Measurements from ENCODE around the gene ZNF74.
"Not testable (repeated sequence)": the region's sequence is repeated elsewhere in the genome, so short reads cannot be mapped to it uniquely, and the experiment has no call there.

Gene ZNF74

DNA sequence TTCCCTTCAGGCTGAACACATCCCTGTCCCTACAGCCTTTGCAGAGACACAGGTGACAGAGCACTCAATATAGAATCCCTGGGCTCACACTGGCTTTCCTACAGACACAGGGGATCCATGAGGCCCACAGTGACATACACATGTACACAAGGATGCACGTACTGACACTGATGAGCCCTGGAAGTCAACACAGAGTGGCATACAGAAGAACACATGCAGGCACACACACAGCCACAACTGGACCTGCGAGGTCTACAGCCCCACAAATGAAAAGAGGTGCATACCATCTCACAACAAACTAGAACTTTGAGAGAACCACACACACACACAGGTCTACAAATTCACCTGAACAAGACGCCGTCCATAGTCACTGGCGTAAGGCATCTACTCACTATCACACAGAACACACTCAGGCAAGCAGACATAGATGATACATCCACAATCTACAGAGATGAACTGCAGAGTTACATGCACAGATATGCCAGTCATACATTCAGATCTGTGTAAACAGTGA is 3.5 kb upstream of the ZNF74 start:
- in situ Hi-C loops (cut with MboI; ENCODE audit: low pct_unique_long_range_greater_than_20kb, low sequenced_read_pairs, unreplicated experiment): no loop called here
- DNase-seq (ENCODE audit: low spot score): no peak
- TF ChIP-seq, protein P1, sequence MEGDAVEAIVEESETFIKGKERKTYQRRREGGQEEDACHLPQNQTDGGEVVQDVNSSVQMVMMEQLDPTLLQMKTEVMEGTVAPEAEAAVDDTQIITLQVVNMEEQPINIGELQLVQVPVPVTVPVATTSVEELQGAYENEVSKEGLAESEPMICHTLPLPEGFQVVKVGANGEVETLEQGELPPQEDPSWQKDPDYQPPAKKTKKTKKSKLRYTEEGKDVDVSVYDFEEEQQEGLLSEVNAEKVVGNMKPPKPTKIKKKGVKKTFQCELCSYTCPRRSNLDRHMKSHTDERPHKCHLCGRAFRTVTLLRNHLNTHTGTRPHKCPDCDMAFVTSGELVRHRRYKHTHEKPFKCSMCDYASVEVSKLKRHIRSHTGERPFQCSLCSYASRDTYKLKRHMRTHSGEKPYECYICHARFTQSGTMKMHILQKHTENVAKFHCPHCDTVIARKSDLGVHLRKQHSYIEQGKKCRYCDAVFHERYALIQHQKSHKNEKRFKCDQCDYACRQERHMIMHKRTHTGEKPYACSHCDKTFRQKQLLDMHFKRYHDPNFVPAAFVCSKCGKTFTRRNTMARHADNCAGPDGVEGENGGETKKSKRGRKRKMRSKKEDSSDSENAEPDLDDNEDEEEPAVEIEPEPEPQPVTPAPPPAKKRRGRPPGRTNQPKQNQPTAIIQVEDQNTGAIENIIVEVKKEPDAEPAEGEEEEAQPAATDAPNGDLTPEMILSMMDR (IDR thresholded peaks at IDR 0.05; ENCODE audit: extremely low read depth, insufficient read depth, missing control alignments): no peak

DNA sequence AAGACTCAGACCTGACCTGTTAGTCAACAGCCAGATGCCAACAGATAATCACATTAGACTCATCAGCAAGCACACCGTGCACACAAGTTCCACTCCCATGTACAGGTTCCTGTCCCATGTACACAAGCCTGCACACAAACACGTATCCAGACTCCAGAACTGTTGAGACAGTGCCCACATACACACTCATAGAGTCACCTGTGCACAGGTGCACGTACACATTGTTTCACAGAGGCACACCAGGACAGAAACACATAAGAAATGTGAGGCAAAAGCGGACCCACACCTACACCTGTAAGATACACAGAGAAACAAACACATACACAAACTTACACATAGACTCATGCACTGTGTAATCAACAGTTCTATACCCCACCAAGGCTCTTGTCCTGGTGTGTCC is 2.7 kb upstream of the ZNF74 start:
- TF ChIP-seq, protein P1 (IDR thresholded peaks at IDR 0.05; ENCODE audit: extremely low read depth, insufficient read depth, missing control alignments): no peak
- in situ Hi-C loops (cut with MboI; ENCODE audit: low pct_unique_long_range_greater_than_20kb, low sequenced_read_pairs, unreplicated experiment): no loop called here

DNA sequence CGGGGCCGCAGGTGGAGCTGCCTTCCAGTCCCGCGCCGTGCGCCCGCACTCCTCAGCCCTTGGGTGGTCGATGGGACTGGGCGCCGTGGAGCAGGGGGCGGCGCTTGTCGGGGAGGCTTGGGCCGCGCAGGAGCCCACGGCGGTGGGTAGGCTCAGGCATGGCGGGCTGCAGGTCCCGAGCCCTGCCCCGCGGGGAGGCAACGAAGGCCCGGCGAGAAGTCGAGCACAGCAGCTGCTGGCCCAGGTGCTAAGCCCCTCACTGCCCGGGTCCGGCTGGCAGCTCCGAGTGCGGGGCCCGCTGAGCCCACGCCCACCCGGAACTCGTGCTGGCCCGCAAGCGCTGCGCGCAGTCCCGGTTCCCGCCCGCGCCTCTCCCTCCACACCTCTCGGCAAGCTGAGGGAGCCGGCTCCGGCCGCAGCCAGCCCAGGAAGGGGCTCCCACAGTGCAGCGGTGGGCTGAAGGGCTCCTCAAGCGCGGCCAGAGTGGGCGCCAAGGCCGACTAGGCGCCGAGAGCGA is 1.5 kb upstream of the ZNF74 start:
- DNase-seq (ENCODE audit: low spot score); in situ Hi-C loops (cut with MboI; ENCODE audit: low pct_unique_long_range_greater_than_20kb, low sequenced_read_pairs, unreplicated experiment): not testable (repeated sequence)

More for the DNA sequence above, 2.7 kb upstream of the ZNF74 start:
- no peak for DNase-seq (ENCODE audit: low spot score)

DNA sequence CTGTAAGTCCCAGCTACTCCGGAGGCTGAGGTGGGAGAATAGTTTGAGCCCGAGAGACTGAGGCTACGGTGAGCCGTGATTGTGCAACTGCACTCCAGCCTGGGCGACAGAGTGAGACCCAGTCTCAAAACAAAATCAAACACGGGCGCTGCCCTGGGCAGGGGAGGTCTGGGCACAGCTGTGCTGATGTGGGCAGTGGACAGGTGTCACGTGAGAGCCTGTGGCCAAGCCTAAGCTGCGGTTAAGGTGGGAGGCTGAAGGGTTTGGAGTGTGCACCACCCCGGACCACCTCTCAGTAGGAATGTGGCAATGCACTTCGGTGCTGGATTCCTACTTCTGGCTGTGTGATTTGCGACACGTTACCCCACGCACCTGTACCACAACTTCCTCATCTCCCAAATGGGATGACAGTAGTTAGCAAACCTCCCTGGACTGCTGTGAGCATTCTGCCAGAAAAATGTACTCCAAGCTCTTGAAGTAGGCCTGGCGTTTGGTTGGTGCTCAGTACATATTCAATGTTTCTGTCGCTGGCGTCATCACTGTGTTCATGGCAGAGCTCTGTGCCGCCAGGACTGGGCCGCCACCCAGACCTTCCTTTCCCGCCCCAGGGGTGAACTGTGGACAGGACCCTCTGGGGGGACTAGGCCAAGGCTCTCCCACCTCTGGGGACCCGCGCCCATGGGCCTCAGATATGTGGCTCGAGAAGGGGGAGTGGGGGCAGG is 807 bp upstream of the ZNF74 start:
- TF ChIP-seq, protein P1 (IDR thresholded peaks at IDR 0.05; ENCODE audit: extremely low read depth, insufficient read depth, missing control alignments): no peak
- in situ Hi-C loops (cut with MboI; ENCODE audit: low pct_unique_long_range_greater_than_20kb, low sequenced_read_pairs, unreplicated experiment): no loop called here
- no peak for DNase-seq (ENCODE audit: low spot score)

DNA sequence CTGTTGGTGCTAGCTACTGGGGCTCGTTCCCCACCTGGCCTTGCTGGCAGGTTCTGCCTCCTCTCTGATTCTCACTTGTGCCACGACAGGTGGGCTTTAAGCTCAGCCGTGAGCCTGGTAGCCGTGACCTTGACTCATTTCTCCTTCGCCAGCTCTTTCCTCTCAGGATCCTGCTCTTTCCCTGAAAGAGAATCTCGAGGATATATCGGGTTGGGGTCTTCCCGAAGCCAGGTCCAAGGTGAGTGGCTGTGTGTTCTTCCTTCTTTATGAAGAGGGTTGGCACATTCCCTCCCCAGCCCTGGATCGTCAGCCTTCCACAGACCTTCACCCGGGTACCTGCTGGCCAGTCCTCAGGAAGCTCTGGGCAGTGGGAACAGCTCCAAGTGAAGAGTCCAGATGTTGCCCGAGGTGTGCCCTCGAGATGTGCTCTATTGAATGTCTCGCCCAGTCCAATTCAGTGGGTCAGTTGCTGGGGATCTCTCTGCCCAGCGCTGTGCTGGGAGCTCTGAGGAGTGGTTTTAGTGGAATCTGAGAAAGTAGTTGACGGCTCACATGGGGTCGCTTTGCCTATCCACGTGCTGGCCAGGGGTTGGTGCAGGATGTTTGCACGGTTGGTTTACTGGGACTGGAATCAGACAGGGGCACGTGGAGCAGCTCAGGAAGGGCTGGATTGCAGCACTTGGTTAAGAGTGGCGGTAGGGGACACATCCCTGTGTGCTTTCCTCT is 1.4 kb downstream of the ZNF74 start:
- TF ChIP-seq, protein P1 (IDR thresholded peaks at IDR 0.05; ENCODE audit: extremely low read depth, insufficient read depth, missing control alignments): no peak
- no peak for DNase-seq (ENCODE audit: low spot score)
- in situ Hi-C loops (cut with MboI; ENCODE audit: low pct_unique_long_range_greater_than_20kb, low sequenced_read_pairs, unreplicated experiment): no loop called here

DNA sequence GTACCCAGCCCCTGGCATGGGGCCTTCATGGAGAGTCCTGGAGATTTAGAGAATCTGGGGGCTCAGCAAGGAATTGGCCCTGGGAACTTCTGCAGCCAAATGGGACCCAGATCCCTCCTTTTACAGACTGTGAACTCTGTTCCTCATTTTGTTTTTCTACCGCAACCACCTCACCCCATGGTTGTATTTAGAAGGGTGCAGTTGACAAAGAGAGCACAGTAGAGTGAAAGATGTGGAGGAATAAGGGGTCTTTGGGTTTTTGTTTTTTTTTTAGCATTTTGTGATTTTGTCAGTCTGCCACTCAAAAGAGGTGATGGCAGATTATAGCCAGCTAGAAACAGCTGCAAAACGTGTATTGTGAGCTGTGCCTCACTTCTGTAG is 1.9 kb downstream of the ZNF74 start:
- no peak for DNase-seq (ENCODE audit: low spot score)
- in situ Hi-C loops (cut with MboI; ENCODE audit: low pct_unique_long_range_greater_than_20kb, low sequenced_read_pairs, unreplicated experiment): no loop called here
- TF ChIP-seq, protein P1 (IDR thresholded peaks at IDR 0.05; ENCODE audit: extremely low read depth, insufficient read depth, missing control alignments): no peak

DNA sequence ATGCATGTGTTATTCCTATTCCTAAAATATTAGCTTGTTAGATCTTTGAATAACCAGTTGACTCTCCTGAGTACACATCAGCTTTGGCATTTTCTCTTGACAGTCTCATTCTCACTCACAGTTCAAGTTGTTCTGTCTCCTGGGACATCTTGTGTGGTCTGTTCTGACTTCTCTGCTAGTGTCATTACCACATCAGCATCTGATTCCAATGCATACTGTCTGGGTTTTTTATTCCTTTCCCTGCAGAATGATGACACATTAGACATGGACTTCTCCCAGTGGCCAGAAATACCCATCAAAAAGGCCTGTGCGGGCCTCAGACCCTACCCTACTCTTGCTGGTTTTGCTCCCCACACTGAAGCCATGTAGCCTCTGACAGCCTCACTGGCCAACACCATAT is 2.7 kb downstream of the ZNF74 start:
- DNase-seq (ENCODE audit: low spot score): no peak
- in situ Hi-C loops (cut with MboI; ENCODE audit: low pct_unique_long_range_greater_than_20kb, low sequenced_read_pairs, unreplicated experiment): no loop called here
- TF ChIP-seq, protein P1 (IDR thresholded peaks at IDR 0.05; ENCODE audit: extremely low read depth, insufficient read depth, missing control alignments): no peak
